ENCODE measurements around the gene LAMTOR5. TPM values are rescaled to one million over a fixed set of nuclear protein-coding genes. Genes with fewer than 3 reads are reported as not detected.

Gene LAMTOR5
- total and polyA plus RNA-seq, 10 of the 15 experiments (the other 5 are each of a cell fraction or from before 2014, with no cell fraction given), result 64.1 to 613 (median 315) TPM

DNA sequence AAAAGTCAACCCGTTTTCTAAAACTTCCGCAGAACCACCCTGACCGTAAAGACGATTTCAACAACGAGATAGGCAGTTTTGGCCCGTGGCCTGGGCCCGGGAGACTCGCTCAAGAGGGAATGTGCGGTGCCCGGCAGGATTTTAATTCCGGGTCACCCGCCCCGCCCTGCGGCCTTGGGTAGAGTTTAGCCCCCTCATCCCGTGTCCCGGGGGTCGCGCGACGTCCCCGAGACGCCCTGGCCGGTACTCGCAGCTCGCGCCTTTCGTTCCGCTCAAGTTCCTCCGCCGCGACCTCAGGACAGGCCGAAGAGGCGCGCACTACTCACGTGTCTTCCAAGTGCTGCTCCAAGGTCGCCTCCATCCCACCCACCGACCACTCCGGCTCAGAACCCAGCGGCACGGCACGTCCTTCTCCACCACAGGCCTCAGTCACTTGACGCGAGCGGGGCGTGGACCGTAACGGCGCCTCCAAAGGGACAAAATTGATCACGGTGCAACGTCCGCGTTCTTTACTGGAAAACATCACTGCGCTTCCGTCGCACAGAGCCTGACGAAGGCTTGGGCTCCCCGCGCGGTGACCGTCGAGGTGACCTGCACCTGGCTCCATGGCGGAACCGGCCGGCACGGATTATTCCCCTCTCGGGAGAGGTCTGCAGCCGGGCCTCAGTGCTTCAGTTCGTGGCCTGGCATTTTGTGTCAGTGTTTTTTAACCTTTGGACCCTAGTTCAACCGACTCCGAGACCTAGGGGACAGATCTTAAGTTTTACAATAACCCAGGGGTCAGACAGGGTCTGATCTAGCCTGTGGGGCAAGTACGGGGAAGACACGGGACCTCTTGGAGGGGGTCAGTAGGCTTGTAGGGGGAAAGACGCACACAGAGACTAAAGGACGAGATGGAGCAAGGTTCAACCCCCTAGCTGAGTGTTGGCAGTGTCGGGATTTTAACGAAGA lies at the start of gene LAMTOR5 (continued):
- TF ChIP-seq MEF2B (IDR thresholded peaks at IDR 0.05; ENCODE audit: partially characterized antibody, poor library complexity, severe bottlenecking) (peak; percentile 41), IKZF1 (conservative IDR thresholded peaks at IDR 0.05) (peak; percentile 92), ZNF207 (IDR thresholded peaks at IDR 0.05; ENCODE audit: borderline replicate concordance) (peak; percentile 54; the same call in 1 of the 2 replicates), GATAD2B (conservative IDR thresholded peaks at IDR 0.05; ENCODE audit: low read depth) (peak; percentile 86), NR2C1 (IDR thresholded peaks at IDR 0.05) (peak; percentile 84), EZH2 (IDR thresholded peaks at IDR 0.05; ENCODE audit: borderline replicate concordance, control insufficient read depth, low read depth, low read length) (no peak), BACH1 (IDR thresholded peaks at IDR 0.05; ENCODE audit: borderline replicate concordance) (peak; percentile 79; the same call in 1 of the 2 replicates), BRCA1 (IDR thresholded peaks at IDR 0.05; ENCODE audit: low read depth, low read length) (no peak), GABPA (IDR thresholded peaks at IDR 0.05; ENCODE audit: low read depth) (peak; percentile 91), RUNX3 (IDR thresholded peaks at IDR 0.05; ENCODE audit: low read length) (peak; percentile 81), HDAC6 (IDR thresholded peaks at IDR 0.05; ENCODE audit: unreplicated experiment) (no peak), RFX5 (IDR thresholded peaks at IDR 0.05; ENCODE audit: low read depth, low read length) (0 out of 2 replicates have a peak, but pooled peaks have one; percentile 57), EP300 (IDR thresholded peaks at IDR 0.05; ENCODE audit: borderline replicate concordance in 1 of 2, control insufficient read depth in 1 of 2, low read depth in 2 of 2, low read length in 2 of 2) (peak; percentile 22 to 49; a peak in 2 of 4 replicates), NFIC (IDR thresholded peaks at IDR 0.05; ENCODE audit: low read depth, low read length) (0 out of 2 replicates have a peak, but pooled peaks have one; percentile 11)
- TF ChIP-seq, protein P1, sequence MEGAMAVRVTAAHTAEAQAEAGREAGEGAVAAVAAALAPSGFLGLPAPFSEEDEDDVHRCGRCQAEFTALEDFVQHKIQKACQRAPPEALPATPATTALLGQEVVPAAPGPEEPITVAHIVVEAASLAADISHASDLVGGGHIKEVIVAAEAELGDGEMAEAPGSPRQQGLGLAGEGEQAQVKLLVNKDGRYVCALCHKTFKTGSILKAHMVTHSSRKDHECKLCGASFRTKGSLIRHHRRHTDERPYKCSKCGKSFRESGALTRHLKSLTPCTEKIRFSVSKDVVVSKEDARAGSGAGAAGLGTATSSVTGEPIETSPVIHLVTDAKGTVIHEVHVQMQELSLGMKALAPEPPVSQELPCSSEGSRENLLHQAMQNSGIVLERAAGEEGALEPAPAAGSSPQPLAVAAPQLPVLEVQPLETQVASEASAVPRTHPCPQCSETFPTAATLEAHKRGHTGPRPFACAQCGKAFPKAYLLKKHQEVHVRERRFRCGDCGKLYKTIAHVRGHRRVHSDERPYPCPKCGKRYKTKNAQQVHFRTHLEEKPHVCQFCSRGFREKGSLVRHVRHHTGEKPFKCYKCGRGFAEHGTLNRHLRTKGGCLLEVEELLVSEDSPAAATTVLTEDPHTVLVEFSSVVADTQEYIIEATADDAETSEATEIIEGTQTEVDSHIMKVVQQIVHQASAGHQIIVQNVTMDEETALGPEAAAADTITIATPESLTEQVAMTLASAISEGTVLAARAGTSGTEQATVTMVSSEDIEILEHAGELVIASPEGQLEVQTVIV (IDR thresholded peaks at IDR 0.05; ENCODE audit: borderline replicate concordance, partially characterized antibody), result peak; percentile 53
- TF ChIP-seq, protein P2, sequence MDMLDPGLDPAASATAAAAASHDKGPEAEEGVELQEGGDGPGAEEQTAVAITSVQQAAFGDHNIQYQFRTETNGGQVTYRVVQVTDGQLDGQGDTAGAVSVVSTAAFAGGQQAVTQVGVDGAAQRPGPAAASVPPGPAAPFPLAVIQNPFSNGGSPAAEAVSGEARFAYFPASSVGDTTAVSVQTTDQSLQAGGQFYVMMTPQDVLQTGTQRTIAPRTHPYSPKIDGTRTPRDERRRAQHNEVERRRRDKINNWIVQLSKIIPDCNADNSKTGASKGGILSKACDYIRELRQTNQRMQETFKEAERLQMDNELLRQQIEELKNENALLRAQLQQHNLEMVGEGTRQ (IDR thresholded peaks at IDR 0.05; ENCODE audit: borderline replicate concordance, low read depth, low read length), result peak; percentile 55
- TF ChIP-seq, protein P3, sequence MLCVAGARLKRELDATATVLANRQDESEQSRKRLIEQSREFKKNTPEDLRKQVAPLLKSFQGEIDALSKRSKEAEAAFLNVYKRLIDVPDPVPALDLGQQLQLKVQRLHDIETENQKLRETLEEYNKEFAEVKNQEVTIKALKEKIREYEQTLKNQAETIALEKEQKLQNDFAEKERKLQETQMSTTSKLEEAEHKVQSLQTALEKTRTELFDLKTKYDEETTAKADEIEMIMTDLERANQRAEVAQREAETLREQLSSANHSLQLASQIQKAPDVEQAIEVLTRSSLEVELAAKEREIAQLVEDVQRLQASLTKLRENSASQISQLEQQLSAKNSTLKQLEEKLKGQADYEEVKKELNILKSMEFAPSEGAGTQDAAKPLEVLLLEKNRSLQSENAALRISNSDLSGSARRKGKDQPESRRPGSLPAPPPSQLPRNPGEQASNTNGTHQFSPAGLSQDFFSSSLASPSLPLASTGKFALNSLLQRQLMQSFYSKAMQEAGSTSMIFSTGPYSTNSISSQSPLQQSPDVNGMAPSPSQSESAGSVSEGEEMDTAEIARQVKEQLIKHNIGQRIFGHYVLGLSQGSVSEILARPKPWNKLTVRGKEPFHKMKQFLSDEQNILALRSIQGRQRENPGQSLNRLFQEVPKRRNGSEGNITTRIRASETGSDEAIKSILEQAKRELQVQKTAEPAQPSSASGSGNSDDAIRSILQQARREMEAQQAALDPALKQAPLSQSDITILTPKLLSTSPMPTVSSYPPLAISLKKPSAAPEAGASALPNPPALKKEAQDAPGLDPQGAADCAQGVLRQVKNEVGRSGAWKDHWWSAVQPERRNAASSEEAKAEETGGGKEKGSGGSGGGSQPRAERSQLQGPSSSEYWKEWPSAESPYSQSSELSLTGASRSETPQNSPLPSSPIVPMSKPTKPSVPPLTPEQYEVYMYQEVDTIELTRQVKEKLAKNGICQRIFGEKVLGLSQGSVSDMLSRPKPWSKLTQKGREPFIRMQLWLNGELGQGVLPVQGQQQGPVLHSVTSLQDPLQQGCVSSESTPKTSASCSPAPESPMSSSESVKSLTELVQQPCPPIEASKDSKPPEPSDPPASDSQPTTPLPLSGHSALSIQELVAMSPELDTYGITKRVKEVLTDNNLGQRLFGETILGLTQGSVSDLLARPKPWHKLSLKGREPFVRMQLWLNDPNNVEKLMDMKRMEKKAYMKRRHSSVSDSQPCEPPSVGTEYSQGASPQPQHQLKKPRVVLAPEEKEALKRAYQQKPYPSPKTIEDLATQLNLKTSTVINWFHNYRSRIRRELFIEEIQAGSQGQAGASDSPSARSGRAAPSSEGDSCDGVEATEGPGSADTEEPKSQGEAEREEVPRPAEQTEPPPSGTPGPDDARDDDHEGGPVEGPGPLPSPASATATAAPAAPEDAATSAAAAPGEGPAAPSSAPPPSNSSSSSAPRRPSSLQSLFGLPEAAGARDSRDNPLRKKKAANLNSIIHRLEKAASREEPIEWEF (IDR thresholded peaks at IDR 0.05; ENCODE audit: insufficient replicate concordance, low read depth, low read length), result no peak
- TF ChIP-seq, protein P4, sequence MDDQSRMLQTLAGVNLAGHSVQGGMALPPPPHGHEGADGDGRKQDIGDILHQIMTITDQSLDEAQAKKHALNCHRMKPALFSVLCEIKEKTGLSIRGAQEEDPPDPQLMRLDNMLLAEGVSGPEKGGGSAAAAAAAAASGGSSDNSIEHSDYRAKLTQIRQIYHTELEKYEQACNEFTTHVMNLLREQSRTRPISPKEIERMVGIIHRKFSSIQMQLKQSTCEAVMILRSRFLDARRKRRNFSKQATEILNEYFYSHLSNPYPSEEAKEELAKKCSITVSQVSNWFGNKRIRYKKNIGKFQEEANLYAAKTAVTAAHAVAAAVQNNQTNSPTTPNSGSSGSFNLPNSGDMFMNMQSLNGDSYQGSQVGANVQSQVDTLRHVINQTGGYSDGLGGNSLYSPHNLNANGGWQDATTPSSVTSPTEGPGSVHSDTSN (IDR thresholded peaks at IDR 0.05; ENCODE audit: insufficient replicate concordance, low read depth, low read length), result no peak
